ENCODE data around the gene STAT5B.
"Not testable (repeated sequence)": the region's sequence is repeated elsewhere in the genome, so short reads cannot be mapped to it uniquely, and the experiment has no call there.

Gene STAT5B

DNA sequence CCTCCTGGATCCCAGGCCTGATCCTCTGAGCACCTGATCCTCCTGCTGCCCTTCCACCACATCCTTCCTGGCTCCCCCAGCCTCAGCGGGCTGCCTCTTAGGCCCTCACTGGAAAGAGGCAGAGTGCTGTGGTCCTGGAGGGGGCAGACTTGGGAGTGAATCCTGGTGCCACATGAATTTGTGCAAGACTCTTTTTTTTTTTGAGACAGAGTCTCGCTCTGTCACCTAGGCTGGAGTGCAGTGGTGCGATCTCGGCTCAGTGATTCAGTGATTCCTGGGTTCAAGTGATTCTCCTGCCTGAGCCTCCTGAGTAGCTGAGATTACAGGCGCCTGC is 84.9 kb downstream of the STAT5B start:
- no peak for DNase-seq

DNA sequence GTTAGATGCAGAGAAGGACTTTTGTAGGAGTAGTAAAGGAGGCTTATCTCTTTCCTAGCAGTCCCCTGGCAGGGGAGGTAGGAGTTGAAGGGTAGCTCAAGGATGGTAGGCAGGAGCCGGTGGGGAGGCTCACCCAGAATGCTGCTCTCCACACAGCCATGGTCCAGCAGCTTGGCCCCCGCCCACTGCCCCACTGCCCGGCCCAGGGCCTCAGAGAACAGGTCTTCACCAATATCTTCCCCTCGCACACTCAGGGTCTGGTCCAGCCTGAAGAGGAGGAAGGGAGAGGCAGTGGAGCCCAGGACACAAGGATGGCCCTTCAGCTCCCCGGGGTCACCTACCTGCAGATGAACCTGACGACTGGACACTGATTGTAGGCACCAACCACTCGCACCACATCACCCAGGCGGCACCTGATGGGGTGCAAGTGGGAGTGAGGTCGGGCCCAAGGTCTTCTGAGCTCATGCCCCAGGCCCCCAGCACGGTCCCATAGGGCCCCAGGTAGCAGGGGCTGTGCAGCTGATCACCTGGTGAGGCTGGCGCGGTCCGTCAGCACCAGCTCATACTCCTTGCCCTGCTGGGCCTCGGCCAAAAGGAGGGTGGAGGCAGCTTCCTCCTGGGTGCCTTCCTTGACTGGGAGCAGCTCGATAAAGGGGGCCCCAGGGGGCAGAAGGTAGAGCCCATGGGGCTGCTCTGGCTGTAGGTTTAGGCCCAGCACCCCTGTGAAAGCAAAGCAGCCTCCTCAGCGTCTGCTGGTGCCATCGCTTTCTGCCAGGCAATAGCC is 85.5 kb downstream of the STAT5B start:
- no peak for DNase-seq

DNA sequence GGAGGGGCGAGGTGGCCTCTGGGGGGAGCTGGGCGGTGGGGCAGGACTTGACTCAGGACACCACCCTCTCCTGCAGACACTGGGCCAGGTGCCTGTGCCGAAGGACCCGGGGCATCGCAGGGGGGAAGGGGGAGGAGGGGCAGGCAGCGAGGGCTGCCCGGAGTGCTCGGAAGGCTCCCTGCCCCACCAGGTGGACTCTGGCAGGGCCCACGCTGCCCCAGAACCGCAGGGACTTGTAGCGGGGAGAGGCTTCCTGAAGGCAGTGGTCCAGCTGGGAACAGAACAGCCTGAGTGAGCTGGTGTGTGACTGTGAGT is 86.6 kb downstream of the STAT5B start:
- no peak for DNase-seq

DNA sequence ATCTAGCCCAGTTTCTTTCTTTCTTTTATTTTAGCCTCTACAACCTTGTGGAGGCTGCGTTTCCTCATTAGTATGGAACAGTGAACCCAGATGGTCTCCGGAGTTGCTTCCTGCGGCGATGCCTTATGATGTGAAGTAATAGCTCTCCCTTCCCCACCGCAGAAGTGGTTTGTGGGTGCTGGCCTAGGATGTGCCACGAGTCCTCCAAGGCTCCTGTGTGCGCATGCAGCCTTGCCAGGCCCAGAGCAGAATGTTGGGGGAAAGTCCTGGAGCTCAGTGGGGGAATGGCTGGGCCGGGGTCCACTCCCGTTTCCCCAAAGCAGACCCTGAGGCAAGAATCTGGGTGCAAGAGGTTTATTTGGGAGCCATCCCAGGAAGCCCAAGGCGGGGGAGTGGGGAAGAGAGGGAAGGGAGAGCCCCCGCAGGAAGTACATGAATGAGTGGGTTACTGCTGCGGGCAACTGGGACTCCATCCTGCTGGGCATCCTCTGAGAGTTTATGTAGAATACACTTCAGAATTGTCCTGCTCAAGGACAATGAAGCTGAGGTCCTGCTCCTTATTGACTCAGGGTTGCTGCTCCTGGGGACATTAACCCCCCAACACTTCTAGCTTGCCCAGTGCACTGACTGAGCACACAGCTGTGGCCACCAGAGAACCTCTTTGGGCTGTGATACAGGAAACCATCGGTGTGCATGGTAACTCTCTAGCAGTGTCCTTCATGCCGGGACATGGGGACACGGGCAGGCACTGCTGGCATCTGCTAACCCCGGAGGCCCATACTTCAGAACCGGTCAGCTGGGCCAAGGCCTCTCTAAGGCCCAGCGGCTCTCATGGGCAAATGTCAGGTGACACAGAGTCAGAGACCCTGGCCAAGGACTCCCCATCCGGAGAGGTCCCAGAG is 87.2 kb downstream of the STAT5B start:
- peak; percentile 69 for DNase-seq

DNA sequence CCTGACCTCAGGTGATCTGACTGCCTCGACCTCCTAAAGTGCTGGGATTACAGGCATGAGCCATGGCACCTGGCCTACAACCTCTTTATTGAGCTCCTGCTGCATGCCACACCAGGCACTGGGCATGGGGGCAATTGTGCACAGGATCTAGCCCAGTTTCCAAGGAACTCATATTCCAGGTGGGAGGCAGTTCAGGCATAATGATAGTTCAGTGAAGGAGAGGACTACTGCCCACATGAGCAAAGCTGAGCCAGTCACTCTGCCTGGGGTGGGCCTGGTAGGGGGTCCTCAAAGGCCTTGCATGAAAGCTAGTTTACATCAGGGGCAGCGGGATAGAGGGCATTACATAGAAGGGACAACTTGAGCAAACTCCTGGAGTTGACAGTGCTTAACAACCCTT is 88.4 kb downstream of the STAT5B start:
- no peak for DNase-seq

DNA sequence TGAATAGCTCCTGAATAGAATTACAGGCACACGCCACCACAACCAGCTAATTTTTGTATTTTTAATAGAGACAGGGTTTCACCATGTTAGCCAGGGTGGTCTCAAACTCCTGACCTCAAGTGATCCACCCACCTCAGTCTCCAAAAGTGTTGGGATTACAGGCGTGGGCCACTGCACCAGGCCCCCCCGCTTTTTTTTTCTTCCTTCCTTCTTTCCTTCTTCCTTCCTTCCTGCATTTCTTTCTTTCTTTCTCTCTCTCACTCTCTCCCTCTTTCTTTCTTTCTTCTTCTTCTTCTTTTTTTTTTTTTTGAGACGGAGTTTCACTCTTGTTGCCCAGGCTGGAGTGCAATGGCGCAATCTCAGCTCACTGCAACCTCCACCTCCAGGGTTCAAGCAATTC is 90.0 kb downstream of the STAT5B start:
- not testable (repeated sequence) for DNase-seq

DNA sequence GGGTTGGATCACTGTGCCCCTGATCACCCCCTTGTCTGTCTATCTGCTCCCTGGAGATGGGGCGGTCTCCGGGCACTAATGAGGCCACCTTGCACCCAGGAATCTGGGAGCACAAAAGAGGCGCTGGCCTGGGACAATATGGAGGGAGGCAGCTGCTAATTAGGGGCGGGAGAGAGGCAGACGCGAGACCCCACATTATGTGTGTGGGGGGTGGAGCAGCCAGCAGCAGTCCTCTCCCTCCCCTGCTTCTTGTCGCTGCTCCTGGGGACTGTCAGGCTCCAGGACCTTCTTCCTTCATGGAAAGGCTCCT is 90.6 kb downstream of the STAT5B start:
- DNase-seq: no peak

DNA sequence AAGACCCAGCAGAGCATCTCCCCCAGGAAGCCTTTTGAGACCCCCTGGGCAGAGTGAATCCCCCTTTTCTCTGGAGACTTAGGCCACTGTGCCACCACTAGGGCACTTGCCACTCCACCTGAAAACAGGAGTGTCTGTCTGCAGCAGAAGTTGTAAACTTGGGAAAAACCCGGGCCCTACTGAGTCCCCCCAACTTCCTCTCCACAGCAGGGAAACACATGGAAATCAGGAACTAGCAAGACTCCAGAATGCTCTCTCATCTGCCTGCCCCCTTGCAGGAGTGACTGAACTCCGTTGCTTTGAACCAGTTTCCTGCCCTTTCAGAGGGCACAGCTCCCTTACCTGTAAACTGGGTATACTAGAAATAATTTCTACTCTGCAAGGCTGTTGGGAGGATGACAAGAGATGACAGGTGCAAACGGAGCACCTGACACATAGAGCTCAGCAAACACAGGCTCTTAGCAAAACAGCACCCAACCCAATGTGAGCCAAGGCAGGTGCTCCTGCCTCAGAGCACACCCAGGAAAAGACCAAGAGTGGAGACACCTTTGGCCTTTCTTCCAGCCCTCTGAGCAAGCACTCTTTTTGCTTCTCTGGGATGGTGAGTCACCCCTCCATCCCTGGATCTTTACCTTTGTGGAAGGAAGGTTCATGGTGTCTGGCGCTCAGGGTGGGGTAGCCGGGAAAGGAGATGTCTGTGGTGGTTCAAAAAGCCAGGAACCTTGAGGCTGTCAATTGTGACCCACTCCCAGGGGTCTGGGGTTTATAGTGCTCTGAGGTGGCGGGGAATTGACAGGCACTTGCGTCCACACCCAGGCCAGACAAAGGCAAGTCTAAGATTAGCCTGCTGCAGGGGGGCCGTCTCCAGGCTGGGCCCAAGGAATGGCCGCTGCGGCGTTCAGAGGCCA is 91.2 kb downstream of the STAT5B start, which contains the start of gene HCRT:
HCRT (minus strand) TSS at position 740 of the 908 bp plus-strand sequence; CDS start at position 653, 87 bp downstream.
- DNase-seq: peak; percentile 72

DNA sequence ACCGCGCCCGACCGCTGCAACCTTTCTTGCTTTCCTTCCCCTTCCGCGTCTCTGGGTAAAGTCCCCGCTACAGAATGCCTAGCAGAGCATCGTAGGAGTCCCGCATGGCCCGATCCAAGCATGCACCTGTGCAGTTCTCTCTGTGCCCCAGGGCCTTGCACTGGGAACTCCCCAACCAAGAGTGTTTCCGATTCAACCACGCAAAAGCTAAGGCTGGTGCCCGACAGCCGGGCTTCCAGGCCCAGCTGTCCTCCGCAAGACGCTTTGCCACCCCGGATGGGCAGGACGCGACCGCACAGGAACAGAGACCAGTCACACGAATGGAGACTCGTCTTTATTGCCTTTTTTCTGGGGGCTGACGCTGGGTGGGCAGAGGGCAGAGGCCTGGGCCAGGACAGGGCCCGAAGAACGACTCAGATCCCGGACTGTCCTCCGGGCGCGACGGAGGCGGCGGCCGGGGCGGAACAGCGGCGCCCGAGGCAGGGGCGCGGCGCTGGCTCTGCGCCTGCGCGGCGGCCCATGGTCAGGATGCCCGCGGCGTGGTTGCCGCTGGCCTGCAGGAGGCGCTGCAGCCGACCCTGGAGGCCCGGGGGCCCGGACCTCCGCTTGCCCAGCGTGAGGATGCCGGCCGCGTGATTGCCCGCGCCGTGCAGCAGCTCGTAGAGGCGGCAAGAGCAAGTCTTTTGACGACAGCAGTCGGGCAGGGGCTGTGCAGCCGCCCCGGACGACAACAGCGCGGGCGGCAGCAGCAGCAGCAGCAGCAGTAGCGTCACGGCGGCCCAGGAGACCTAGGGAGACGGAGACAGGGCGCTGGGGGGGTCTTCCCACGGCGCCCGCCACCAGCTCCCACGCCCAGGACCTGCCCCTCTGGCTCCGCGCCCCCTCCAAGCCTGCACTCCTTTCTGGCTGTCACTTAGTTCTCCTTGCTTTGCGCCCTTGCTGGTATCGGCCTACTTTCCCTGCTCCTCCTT is 92.2 kb downstream of the STAT5B start:
- DNase-seq: peak; percentile 86

DNA sequence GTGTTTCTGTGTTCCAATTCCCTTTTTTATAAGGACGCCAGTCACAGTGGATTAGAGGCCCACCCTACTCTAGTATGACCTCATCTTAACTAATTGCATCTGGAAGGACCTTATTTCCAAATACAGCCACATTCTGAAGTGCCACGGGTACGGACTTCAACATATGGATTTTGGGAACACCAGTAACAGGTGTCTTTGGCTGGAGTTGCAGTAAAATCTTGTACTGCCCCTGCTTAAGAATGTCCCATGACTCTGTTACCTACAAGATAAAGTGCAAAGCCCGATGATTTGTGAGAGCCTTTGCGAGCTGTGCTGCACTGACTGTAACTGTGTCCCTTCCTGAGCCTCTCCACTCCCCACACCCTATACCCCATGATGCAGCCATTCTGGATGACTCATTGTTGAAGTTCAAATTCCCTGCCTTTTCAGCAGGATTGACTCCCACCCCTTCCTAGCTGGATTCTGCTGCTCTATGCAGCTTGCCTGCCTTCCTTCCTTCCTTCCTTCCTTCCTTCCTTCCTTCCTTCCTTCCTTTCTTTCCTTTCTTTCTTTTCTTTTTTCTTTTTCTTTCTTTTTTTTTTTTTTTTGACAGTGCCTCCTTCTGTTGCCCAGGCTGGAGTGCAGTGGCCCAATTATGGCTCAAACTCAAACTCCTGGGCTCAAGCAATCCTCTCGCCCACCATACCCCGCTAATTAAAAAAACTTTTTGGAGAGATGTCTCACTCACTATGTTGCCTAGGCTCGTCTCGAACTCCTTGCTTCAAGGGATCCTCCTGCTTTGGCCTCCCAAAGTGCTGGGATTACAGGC is 93.1 kb downstream of the STAT5B start:
- peak; percentile 64 for DNase-seq

DNA sequence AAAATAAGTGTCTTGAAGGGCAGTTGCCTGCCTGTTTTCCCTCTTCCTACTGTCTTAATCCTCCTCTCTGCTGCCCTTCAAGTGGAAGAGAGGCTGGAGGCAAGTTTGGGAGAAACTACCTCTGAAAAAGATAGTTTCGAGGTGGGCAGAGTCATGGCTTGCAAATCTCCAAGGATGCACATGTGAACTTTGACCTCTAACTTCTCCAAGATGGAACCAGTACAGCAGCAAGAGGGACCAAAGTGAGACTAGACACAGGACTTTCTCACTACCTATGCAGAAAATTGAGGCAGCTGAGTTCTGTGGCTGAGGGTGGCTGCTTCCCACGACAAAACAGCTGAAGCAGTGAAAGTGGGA is 94.4 kb downstream of the STAT5B start:
- DNase-seq: no peak

DNA sequence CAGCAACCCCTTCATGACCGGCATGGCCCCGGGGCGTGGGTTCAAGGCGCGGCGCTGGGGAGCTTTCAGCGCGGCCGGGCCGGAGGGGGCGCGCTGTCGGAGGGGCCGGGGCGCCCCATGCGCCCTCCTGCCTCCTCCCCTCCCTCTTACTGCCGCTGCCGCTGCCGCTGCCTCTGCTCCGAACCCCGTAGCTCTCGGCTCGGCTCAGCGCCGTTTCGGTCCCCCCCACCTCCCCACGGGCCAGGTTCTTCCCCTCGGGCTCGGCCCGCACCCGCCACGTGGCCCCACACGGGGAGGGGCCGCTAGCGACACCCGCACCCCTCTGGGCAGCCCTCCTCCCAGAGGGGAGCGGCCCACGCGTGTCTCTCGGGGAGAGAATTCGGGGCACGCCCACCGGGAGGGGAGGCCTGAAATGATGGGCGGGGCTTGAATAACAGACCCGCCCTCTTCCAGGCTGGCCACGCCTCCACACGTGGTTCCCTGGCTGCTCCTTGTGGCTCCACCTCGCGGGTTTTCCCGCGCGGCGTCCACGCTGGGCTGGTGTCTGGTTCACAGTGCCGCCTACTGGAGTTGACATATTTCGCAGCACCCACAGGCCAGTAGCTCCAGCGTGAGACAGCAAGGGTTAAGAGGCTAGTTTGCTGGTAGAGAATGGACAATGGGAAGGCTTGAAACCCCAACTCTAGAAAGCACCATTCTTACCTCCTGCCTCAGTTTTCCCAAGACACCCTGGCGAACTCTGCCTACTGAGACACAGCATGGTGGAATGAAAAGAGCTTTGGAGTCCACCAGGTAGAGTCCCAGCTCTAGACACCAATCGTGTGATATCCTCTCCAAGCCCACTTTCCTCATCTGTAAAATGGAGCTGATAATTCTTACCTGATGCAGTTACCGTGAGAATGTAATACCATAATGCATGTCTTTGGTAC is 95.0 kb downstream of the STAT5B start, which contains the start of gene KCNH4:
KCNH4 (minus strand) TSS at position 221 of the 929 bp plus-strand sequence; CDS start at position 24, 197 bp downstream.
- peak; percentile 96 for DNase-seq

DNA sequence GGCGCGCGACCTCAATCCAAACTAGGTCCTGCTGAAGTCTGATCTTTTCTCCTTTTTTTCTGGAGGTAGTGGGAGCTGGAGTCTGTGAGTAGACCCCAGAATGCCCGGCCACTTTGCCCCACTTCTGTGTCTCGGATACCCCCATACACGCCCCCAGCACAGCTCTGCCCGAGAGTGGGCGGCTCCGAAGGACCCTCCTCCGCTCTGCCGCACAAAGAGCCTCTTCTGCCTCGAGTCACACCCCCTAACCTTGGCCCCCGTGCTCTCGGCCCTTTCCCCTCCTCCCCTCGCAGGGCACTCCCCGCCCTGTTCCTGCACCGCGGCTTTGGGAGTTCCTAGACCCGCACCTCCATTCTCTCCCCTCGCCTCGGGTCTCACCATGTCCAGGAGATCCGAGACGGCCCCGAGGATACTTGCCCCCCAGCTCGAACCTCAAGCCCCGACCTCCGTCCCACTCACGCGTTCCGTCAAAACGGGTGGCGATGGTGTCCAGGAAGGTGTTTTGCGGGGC is 95.7 kb downstream of the STAT5B start:
- no peak for DNase-seq

DNA sequence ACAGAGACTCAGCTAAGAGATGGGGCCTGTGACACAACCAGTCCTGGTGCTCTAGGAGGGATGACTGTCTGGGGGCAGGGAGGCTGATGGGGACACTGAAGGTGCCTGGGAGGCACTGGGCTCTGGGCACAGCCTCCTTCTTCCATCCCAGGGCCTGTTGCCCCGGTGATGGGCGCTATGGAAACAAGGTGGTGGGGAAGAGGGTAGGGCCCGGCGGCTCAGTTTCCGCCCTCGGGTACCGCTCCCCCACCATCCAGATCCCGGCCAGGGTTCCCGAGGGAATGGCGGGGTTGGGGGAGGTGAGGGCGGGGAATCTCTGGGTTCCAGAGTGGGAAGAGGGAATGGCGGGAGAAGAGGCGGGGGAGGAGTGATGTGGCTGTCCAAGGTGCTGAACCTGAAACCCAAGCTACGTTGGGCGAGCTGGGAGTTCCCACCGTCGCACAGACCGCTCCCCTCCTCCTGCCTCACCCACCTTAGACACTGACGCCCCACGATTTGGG is 96.2 kb downstream of the STAT5B start:
- DNase-seq: no peak

DNA sequence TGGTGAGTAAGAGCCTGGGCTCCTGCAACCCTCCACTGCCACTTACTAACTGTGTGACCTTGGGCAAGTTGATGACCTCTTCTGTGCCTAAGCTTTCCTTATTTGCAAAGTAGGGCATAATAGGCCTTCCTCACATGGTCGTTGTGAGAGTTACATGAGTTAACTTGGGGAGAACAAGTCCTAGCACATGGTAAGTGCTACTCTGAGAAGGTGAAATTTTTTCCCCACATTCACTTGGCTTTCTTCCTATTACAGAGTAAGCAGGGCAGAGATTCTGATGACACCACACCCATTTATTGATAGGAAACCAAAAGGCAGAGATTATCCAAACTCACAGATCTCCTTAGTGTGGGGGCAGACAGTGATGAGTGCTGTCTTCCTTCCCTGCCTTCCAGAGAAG is 96.9 kb downstream of the STAT5B start:
- DNase-seq: no peak

DNA sequence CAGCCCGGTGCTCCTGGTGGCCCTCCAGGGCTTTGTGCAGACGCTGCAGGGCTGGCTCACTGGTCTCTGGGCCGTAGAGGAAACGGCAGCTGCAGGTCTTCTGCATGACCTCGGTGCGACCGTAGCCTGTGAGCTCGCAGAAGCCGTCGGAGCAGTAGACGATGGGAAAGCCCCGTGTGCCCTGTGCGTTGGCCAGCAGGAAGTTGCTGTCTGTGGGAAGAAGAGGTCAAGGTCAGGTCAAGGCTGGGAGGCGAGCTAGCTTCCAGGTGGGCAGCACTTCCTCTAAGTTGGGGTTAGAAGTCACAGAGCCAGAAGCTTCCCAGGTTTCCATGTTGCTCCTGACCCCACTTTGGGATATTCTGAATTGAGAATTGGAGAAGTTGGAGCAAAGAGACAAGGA is 97.4 kb downstream of the STAT5B start:
- DNase-seq: peak; percentile 68

DNA sequence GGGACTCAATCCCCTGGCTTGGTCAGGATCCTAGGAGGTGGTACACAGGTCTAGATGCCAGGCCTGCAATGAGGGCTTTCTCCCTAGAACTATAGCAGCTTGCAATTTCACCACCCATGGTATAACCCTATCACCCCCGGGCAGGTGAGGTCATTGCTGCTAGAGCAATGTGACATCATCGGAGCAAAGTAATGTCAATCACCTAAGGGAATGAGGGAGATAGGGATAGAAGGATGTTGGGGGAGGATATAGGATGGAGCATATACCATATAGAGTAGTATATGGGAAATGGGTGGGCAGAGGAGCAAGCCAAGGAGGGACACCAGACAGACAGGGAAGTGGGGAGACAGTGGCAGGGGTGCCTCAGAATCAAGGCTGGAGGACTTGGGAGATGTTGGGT is 98.5 kb downstream of the STAT5B start:
- no peak for DNase-seq

DNA sequence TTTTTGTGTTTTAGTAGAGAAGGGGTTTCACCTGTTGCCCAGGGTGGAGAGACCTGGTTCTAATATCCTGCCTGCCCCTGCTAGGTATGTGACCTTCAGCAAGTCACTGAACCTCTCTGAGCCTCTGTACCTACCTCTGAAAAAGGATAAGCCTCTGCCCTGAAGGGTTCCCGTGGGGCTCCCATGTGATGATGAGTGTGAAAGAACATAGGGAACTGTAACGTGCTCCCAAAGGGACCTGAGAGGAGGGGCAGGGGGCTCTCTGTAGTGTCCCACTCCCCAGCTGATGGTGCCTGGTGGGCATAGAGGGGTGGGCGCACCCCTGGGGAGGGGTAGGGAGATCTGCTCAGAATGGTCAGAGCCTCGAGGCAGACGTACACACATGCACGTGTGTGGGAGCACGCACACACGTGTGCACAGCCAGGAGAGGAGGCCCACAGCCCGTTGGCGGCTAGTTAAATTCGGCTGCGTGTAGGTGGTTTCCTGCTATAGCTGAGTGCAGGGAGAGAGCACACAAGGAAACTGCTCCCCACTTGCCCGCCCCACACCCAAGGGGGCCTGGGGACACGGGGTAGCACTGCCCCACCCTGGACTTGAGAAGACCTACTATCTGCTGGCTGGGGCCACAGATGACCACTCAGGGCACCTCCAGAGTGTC is 101.9 kb downstream of the STAT5B start:
- DNase-seq: no peak

DNA sequence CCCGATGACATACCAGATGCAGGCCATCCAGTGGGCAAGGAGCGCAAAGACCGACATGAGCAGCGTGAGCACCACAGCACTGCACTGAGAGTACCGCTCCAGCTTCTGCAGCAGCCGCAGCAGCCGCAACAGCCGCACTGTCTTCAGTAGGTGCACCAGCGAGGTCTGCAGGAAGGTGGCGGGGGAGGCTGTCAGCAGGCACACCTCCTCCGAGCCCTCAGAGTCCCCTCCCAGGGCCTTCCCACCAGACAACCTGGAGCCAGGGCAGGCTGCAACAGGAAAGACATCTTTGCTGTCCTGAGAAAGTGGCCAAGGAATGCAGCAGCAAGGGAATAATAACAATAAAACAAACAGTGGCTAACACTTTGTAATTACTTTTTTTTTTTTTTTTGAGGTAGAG is 104.4 kb downstream of the STAT5B start:
- DNase-seq: no peak

Measured in suppressor macrophage treated with lipopolysaccharide for 4 hours (primary cell).